Glutamatergic neuron (in vitro differentiated cells): ENCODE measurements around the gene PPP1R15B. TPM values are rescaled to one million over a fixed set of nuclear protein-coding genes. Genes with fewer than 3 reads are reported as not detected.

Experiments
- DNase-seq: peaks from one replicate; pipeline ENCODE4 v3.0.0; 2022
- H3K27ac Mint-ChIP-seq: one replicate; pipeline ENCODE4 v1.8.0; 2020; ENCODE audit warnings: mild to moderate bottlenecking, mixed read lengths, inconsistent platforms; ENCODE audit not compliant: unreplicated experiment
- H3K27me3 Mint-ChIP-seq: one replicate; pipeline ENCODE4 v1.8.0; 2020; ENCODE audit warnings: mild to moderate bottlenecking, moderate library complexity, mixed read lengths, inconsistent platforms; ENCODE audit not compliant: unreplicated experiment
- H3K36me3 Mint-ChIP-seq: one replicate; pipeline ENCODE4 v1.8.0; 2020; ENCODE audit warnings: mild to moderate bottlenecking, mixed read lengths, inconsistent platforms; ENCODE audit not compliant: unreplicated experiment
- H3K4me1 Mint-ChIP-seq: one replicate; pipeline ENCODE4 v1.8.0; 2020; ENCODE audit warnings: mild to moderate bottlenecking, low read depth, mixed read lengths, inconsistent platforms; ENCODE audit not compliant: unreplicated experiment
- H3K4me3 Mint-ChIP-seq: one replicate; pipeline ENCODE4 v1.8.0; 2020; ENCODE audit warnings: mild to moderate bottlenecking, mixed read lengths, inconsistent platforms; ENCODE audit not compliant: unreplicated experiment
- H3K9me3 Mint-ChIP-seq: one replicate; pipeline ENCODE4 v1.8.0; 2020; ENCODE audit warnings: mild to moderate bottlenecking, moderate library complexity, mixed read lengths, inconsistent platforms; ENCODE audit not compliant: unreplicated experiment
- total RNA-seq: library from RNA; stranded (reverse); fragmentation: NEBNext Ultra II Directional; extraction: Animal tissue kit (Norgen Biotek cat#: 25700); gene quantifications from one replicate; pipeline ENCODE4 v1.2.1, GENCODE V29; 2021; ENCODE audit not compliant: unreplicated experiment
- TF ChIP-seq, protein P1 (sequence below): fragments of 200-600 bp; sonication (generic); IDR thresholded peaks from one replicate; pipeline ENCODE4 v1.5.0; 2021; ENCODE audit not compliant: partially characterized antibody, unreplicated experiment

PPP1R15B gene
- total RNA-seq, 1 donor from 2014 or later = 45.3 TPM

DNA sequence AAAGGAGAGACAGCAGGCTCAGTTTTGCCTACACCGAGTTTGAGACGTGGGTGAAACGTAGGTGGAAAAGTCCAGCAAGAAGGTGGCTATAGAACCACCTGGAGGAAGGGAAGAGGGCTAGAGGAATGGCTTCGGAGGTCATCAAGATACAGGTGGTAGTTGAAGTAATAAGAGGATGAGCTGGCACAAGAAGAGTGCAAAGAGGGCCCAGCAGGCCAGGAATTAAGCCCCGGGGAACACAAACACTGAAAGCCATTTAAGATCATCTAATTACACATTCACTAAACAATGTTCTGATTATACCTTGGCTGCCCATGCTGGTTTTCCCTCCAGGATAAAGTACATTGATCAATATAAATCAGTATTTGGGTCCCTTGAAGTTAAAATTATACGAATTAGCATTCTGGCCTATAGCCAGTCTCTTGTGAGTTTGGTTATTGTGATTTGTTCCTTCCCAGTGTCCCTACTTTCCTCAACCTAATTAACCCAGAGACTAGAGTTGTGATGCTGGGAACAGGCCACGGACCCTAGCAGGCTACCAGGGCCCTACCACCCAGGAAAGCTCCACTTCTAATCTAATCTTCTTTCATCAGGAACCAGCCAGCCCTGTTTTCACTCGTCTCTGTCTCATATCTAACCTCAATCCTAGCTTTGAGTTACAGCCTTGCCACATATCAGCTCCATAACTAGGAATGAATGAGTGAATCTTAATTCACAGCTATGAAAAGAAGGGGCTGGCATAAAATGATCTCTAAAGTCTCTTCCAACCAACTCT lies 26.4 kb upstream of the PPP1R15B start:
- H3K4me3 Mint-ChIP-seq = no peak overlapping the region
- H3K27me3 Mint-ChIP-seq = peaks cover 10% of the 10 kb centered on the region
- TF ChIP-seq, protein P1, sequence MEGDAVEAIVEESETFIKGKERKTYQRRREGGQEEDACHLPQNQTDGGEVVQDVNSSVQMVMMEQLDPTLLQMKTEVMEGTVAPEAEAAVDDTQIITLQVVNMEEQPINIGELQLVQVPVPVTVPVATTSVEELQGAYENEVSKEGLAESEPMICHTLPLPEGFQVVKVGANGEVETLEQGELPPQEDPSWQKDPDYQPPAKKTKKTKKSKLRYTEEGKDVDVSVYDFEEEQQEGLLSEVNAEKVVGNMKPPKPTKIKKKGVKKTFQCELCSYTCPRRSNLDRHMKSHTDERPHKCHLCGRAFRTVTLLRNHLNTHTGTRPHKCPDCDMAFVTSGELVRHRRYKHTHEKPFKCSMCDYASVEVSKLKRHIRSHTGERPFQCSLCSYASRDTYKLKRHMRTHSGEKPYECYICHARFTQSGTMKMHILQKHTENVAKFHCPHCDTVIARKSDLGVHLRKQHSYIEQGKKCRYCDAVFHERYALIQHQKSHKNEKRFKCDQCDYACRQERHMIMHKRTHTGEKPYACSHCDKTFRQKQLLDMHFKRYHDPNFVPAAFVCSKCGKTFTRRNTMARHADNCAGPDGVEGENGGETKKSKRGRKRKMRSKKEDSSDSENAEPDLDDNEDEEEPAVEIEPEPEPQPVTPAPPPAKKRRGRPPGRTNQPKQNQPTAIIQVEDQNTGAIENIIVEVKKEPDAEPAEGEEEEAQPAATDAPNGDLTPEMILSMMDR = no peak
- H3K36me3 Mint-ChIP-seq = peaks cover 31% of the 10 kb centered on the region
- H3K27ac Mint-ChIP-seq = no peak overlapping the region
- peaks cover 15% of the 10 kb centered on the region for H3K9me3 Mint-ChIP-seq
- no peak for DNase-seq
- H3K4me1 Mint-ChIP-seq = peaks cover 24% of the 10 kb centered on the region

DNA sequence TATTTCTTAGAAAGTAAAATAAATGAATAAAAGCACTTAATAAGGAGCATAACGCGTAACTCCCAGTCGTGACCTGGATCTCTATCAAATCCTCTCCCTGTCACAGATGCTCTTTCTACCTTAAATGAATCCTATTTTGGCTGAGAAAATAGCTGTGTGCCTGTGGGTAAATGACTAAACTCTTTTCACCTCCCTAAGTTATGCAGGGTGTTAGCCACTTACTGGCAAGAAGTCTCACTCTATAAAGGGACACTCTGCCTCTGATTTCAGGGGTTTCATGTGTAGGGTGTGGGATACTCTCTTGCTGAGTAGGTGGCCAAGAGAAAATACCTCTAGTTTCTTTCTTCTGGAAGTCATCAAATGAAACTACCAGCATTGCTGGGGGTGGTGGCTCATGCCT lies 24.3 kb upstream of the PPP1R15B start:
- Mint-ChIP-seq H3K27ac (no peak overlapping the region), H3K4me3 (no peak overlapping the region), H3K36me3 (peaks cover 30% of the 10 kb centered on the region), H3K9me3 (peaks cover 12% of the 10 kb centered on the region), H3K27me3 (peaks cover 12% of the 10 kb centered on the region), H3K4me1 (peaks cover 16% of the 10 kb centered on the region)
- TF ChIP-seq, protein P1 = no peak
- no peak for DNase-seq

DNA sequence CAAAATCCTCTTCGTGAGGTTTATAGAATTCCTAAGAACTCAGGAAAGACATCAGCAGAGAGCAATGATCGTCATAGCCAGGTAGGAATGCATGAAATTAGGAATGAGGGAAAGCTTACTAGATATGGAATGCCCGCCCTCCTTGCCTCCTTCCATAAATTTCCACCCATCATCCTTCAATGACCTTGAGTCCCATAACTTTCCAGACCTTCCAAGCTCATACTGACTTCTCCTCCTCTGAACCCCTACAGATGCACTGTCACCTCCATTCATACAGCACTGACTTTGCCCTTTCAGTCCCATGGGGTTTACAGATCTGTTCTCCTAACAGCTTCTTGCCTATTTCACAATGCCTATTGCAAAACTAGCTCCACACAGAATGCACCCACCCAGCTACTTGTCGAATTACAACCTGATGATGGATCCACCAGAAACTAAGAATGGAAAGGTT lies 23.8 kb upstream of the PPP1R15B start:
- peaks cover 30% of the 10 kb centered on the region for H3K36me3 Mint-ChIP-seq

DNA sequence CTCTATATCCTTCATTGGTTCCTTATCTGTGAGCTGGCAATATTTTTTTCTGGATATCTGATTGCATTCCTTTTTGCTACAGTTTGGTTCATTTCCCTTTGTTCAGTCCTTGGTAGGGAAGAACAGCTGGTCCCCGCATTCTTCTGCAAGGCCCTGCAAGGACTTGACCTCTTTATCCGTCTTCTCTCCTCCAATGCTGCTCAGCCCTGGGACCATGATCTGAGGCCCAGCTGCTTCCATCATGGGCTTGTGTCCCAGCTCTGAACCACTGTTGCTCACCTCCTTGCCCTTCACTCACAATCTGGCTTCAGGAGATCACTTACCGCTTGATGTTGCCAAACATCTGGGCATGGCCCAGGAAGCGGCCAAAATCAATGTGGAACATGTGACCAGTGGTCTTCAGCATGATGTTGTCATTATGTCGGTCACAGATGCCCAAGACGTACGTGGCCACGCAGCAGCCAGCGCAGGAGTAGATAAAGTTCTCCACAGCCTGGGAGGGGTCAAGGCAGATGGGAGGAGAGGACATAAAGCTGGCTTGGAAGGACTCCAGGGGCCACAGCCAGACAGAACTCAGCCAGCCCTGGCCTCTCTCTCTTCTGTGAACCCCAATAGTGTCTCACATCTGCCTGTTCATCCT lies 22.6 kb upstream of the PPP1R15B start:
- peaks cover 12% of the 10 kb centered on the region for H3K27me3 Mint-ChIP-seq
- TF ChIP-seq, protein P1 = no peak
- H3K4me1 Mint-ChIP-seq = peaks cover 14% of the 10 kb centered on the region
- H3K36me3 Mint-ChIP-seq = peaks cover 30% of the 10 kb centered on the region
- H3K27ac Mint-ChIP-seq = peak overlapping the region; percentile 34
- H3K4me3 Mint-ChIP-seq = no peak overlapping the region
- peaks cover 11% of the 10 kb centered on the region for H3K9me3 Mint-ChIP-seq
- DNase-seq = no peak

More for the DNA sequence above, 23.8 kb upstream of the PPP1R15B start:
- no peak overlapping the region for H3K27ac Mint-ChIP-seq
- peaks cover 12% of the 10 kb centered on the region for H3K27me3 Mint-ChIP-seq
- H3K4me3 Mint-ChIP-seq = no peak overlapping the region
- no peak for DNase-seq
- H3K9me3 Mint-ChIP-seq = peaks cover 12% of the 10 kb centered on the region
- peaks cover 16% of the 10 kb centered on the region for H3K4me1 Mint-ChIP-seq
- TF ChIP-seq, protein P1 = no peak

DNA sequence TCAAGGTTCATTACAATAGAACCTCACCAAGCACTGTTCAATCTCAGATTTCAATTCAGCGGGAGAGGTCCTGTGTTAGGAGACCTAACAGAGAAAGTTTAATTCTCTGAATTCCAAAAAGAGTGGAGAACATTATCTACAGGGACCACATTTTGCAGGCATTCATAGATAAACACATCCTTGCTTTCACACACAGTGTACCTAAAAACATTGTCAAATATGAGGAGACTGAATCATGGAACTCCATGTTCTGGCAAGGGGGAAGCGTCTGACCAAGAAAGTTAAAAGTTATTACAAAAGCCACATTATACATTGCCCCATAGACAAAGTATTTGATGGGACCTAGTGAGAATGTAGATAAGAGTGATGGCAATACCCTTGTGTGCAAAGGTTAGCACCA lies 21.1 kb upstream of the PPP1R15B start:
- TF ChIP-seq, protein P1 = no peak
- H3K27ac Mint-ChIP-seq = no peak overlapping the region
- DNase-seq = no peak
- H3K4me1 Mint-ChIP-seq = peaks cover 14% of the 10 kb centered on the region
- peak overlapping the region; percentile 27 for H3K4me3 Mint-ChIP-seq
- peaks cover 33% of the 10 kb centered on the region for H3K36me3 Mint-ChIP-seq
- H3K9me3 Mint-ChIP-seq = peaks cover 11% of the 10 kb centered on the region
- peaks cover 10% of the 10 kb centered on the region for H3K27me3 Mint-ChIP-seq
